Lung (tissue), 12 donors: ENCODE results near the gene CHL1. TPM values are rescaled to one million over a fixed set of nuclear protein-coding genes. Genes with fewer than 3 reads are reported as not detected.
"Not testable (repeated sequence)": the region's sequence is repeated elsewhere in the genome, so short reads cannot be mapped to it uniquely, and the experiment has no call there.

Source experiments
- ATAC-seq: fragments of 200-7000 bp; cut with Tn5 transposase; one replicate; pipeline ENCODE4 v1.9.1; 2020; ENCODE audit warnings: moderate number of reproducible peaks; ENCODE audit not compliant: insufficient read depth, low FRiP score
- DNase-seq, 3 donors: peaks; one replicate each; pipeline ENCODE4 v3.0.0-alpha.2; 2013 to 2017
- H3K27ac ChIP-seq, 2 donors: one replicate each; pipeline ENCODE4 v1.5.1; 2013; ENCODE audit warnings: mild to moderate bottlenecking in 2 of 2, moderate library complexity in 2 of 2, control low read depth in 1 of 2, inconsistent platforms in 1 of 2, low read depth in 1 of 2, low read length in 1 of 2
- H3K27me3 ChIP-seq, 3 donors: one replicate each; pipeline ENCODE4 v1.5.1; 2013; ENCODE audit warnings: low read length in 2 of 3; ENCODE audit not compliant: control insufficient read depth in 3 of 3, insufficient read depth in 3 of 3
- H3K36me3 ChIP-seq, 4 donors: one replicate each; pipeline ENCODE4 v1.5.1; 2013; ENCODE audit warnings: low read length in 4 of 4, mild to moderate bottlenecking in 1 of 4, moderate library complexity in 1 of 4; ENCODE audit not compliant: control insufficient read depth in 4 of 4, insufficient read depth in 4 of 4
- H3K4me1 ChIP-seq, 5 donors: one replicate each; pipeline ENCODE4 v1.5.1; 2013; ENCODE audit warnings: low read length in 5 of 5, mild to moderate bottlenecking in 2 of 5, moderate library complexity in 1 of 5; ENCODE audit not compliant: control insufficient read depth in 5 of 5, insufficient read depth in 5 of 5
- H3K4me3 ChIP-seq: one replicate; pipeline ENCODE4 v1.5.1; 2013; ENCODE audit warnings: mild to moderate bottlenecking, control low read depth, moderate library complexity
- H3K9ac ChIP-seq, 2 donors: one replicate each; pipeline ENCODE4 v1.5.1; 2013; ENCODE audit warnings: low read length in 2 of 2, control low read depth in 1 of 2; ENCODE audit not compliant: insufficient read depth in 1 of 2
- H3K9me3 ChIP-seq, 4 donors: one replicate each; pipeline ENCODE4 v1.5.1; 2013; ENCODE audit warnings: low read length in 3 of 4, mild to moderate bottlenecking in 1 of 4, moderate library complexity in 1 of 4; ENCODE audit not compliant: control insufficient read depth in 4 of 4, insufficient read depth in 3 of 4
- CTCF ChIP-seq: IDR thresholded peaks from 2 replicates; pipeline ENCODE4 v1.5.1; 2012; ENCODE audit warnings: mild to moderate bottlenecking; ENCODE audit errors: control extremely low read depth, extremely low read depth
- WGBS, 2 donors: extraction: QIAGEN DNeasy Blood & Tissue Kit; methylation state at CpG; one replicate each; pipeline ENCODE4 v1.1.7; 2013; 5-methylcytosine and 5-hydroxymethylcytosine counted together
- polyA plus RNA-seq, 2 donors: library from polyadenylated mRNA; stranded (reverse); fragments of 200-250 nt; gene quantifications; one replicate each; pipeline ENCODE4 v1.2.1, GENCODE V29; 2013
- total RNA-seq, 2 donors: library from RNA; depleted of rRNA in 1 of 2; stranded (reverse); fragments of >200 nt in 1 of 2; gene quantifications; one replicate each; pipeline ENCODE4 v1.2.1, GENCODE V29; 2014 to 2021
- donor health status: control.
- donor health status: control.
- donor health status: Bipolar disorder and iron deficiency.
- donor health status: healthy.
- donor health status: DM: yes; HTN: yes; CAD: no.

Gene CHL1
- total and polyA plus RNA-seq, 4 donors: 1.1 to 11.5 (median 8.1) TPM

- no peak for TF ChIP-seq CTCF
- Histone ChIP-seq H3K27ac (no peak overlapping the region), H3K9ac (no peak overlapping the region), H3K36me3 (no peaks in the 10 kb centered on the region), H3K4me3 (no peak overlapping the region), H3K27me3 (no peaks in the 10 kb centered on the region), H3K4me1 (no peaks in the 10 kb centered on the region), H3K9me3 (no peaks in the 10 kb centered on the region)
- DNase-seq: no peak
- WGBS, 2 donors: 63 to 74% methylated on average over 3 of the region's 3 CpGs
- ATAC-seq: no peak
These were observed 163.1 kb downstream of the CHL1 start for GRCh38 chr3:359672-360071.

- ATAC-seq (no peak), DNase-seq (no peak)
- Histone ChIP-seq H3K27me3 (no peaks in the 10 kb centered on the region), H3K27ac (no peak overlapping the region), H3K36me3 (no peaks in the 10 kb centered on the region), H3K4me1 (peaks cover 0 to 3% (median 0%) of the 10 kb centered on the region in 5 donors), H3K9me3 (peaks cover 0 to 1% (median 0%) of the 10 kb centered on the region in 4 donors), H3K9ac (no peak overlapping the region), H3K4me3 (no peak overlapping the region)
- 84 to 92% methylated on average over 6 of the region's 6 CpGs for whole genome bisulfite sequencing, 2 donors
- TF ChIP-seq CTCF: no peak
These were observed 166.2 kb downstream of the CHL1 start for GRCh38 chr3:362681-363338.

GRCh38 chr3:364287-364686 lies 167.7 kb downstream of the CHL1 start:
- WGBS, 2 donors: 82 to 94% methylated on average over 4 of the region's 4 CpGs
- H3K9me3 ChIP-seq: peaks cover 0 to 3% (median 0%) of the 10 kb centered on the region in 4 donors
- no peak overlapping the region for H3K9ac ChIP-seq
- DNase-seq (no peak), ATAC-seq (no peak)
- TF ChIP-seq CTCF: no peak
- peaks cover 0 to 3% (median 0%) of the 10 kb centered on the region in 5 donors for H3K4me1 ChIP-seq
- no peak overlapping the region for H3K27ac ChIP-seq
- H3K4me3 ChIP-seq: no peak overlapping the region
- no peaks in the 10 kb centered on the region for H3K27me3 ChIP-seq
- no peaks in the 10 kb centered on the region for H3K36me3 ChIP-seq

GRCh38 chr3:365268-365667 lies 168.7 kb downstream of the CHL1 start:
- TF ChIP-seq CTCF: no peak
- no peak overlapping the region for H3K4me3 ChIP-seq

GRCh38 chr3:366253-366652 lies 169.7 kb downstream of the CHL1 start:
- not testable (repeated sequence) for H3K27me3 ChIP-seq

More at GRCh38 chr3:365268-365667, 168.7 kb downstream of the CHL1 start:
- ATAC-seq (no peak), DNase-seq (no peak)
- peaks cover 0 to 3% (median 0%) of the 10 kb centered on the region in 5 donors for H3K4me1 ChIP-seq
- no peaks in the 10 kb centered on the region for H3K36me3 ChIP-seq
- peaks cover 0 to 3% (median 0%) of the 10 kb centered on the region in 4 donors for H3K9me3 ChIP-seq
- no peak overlapping the region for H3K27ac ChIP-seq
- H3K27me3 ChIP-seq: no peaks in the 10 kb centered on the region
- no peak overlapping the region for H3K9ac ChIP-seq
- 64 to 69% methylated on average over 1 of the region's 1 CpG for WGBS, 2 donors

More at GRCh38 chr3:366253-366652, 169.7 kb downstream of the CHL1 start:
- not testable (repeated sequence) for H3K9ac ChIP-seq, H3K27ac ChIP-seq, H3K9me3 ChIP-seq, H3K4me1 ChIP-seq, DNase-seq, ATAC-seq, H3K4me3 ChIP-seq, H3K36me3 ChIP-seq
- 75 to 89% methylated on average over 7 of the region's 7 CpGs for WGBS, 2 donors
